Neural crest cell (in vitro differentiated cells): ENCODE measurements around the gene SLIT2. TPM values are rescaled to one million over a fixed set of nuclear protein-coding genes. Genes with fewer than 3 reads are reported as not detected.

Source experiments
- DNase-seq: peaks from one replicate; pipeline ENCODE4 v3.0.0; 2021; ENCODE audit warnings: low read depth, mixed read lengths, low spot score
- H3K27ac Mint-ChIP-seq: one replicate; pipeline ENCODE4 v1.8.0; 2021; ENCODE audit warnings: mild to moderate bottlenecking, mixed read lengths; ENCODE audit not compliant: unreplicated experiment
- H3K27me3 Mint-ChIP-seq: 2 replicates; pipeline ENCODE4 v1.8.0; 2021; ENCODE audit warnings: low read depth, mild to moderate bottlenecking, mixed read lengths
- H3K36me3 Mint-ChIP-seq: 2 replicates; pipeline ENCODE4 v1.8.0; 2021; ENCODE audit warnings: low read depth, mild to moderate bottlenecking, mixed read lengths
- H3K4me1 Mint-ChIP-seq: 2 replicates; pipeline ENCODE4 v1.8.0; 2021; ENCODE audit warnings: mixed read lengths
- H3K4me3 Mint-ChIP-seq: one replicate; pipeline ENCODE4 v1.8.0; 2021; ENCODE audit warnings: mild to moderate bottlenecking, mixed read lengths
- H3K9me3 Mint-ChIP-seq: 2 replicates; pipeline ENCODE4 v1.8.0; 2021; ENCODE audit warnings: mixed read lengths
- CTCF ChIP-seq: fragments of 200-600 bp; sonication (generic); conservative IDR thresholded peaks from 2 replicates; pipeline ENCODE4 v1.5.0; 2021; ENCODE audit warnings: antibody characterized with exemption, mild to moderate bottlenecking
- total RNA-seq: library from RNA; stranded (reverse); gene quantifications from 2 replicates; pipeline ENCODE4 v1.2.1, GENCODE V29; 2021

SLIT2 gene
- total RNA-seq, 1 donor from 2014 or later, result 22.1 TPM

DNA sequence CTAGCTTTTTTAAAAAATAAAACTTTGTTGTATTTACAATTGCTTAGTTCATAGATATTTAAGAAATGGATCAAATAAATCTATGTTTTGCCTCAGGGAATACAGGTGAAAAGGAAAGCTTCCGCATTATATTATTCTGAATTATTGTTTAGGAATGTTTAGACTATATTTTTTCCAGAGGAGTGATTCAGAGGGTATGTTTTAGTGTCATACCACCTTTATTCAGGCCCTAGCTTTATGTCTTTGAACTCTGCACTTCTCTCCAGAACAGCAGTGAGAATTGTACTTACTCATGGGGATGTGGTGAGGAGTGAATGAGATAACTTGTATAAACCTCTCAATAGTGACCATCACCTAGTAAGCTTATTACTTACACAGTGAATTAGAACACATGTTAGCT lies 14.0 kb downstream of the SLIT2 start:
- DNase-seq, result no peak
- Mint-ChIP-seq H3K4me1 (peaks cover 4% of the 10 kb centered on the region), H3K9me3 (no peaks in the 10 kb centered on the region), H3K27ac (no peak overlapping the region), H3K4me3 (no peak overlapping the region), H3K36me3 (peaks cover 3% of the 10 kb centered on the region), H3K27me3 (no peaks in the 10 kb centered on the region)
- no peak for TF ChIP-seq CTCF

DNA sequence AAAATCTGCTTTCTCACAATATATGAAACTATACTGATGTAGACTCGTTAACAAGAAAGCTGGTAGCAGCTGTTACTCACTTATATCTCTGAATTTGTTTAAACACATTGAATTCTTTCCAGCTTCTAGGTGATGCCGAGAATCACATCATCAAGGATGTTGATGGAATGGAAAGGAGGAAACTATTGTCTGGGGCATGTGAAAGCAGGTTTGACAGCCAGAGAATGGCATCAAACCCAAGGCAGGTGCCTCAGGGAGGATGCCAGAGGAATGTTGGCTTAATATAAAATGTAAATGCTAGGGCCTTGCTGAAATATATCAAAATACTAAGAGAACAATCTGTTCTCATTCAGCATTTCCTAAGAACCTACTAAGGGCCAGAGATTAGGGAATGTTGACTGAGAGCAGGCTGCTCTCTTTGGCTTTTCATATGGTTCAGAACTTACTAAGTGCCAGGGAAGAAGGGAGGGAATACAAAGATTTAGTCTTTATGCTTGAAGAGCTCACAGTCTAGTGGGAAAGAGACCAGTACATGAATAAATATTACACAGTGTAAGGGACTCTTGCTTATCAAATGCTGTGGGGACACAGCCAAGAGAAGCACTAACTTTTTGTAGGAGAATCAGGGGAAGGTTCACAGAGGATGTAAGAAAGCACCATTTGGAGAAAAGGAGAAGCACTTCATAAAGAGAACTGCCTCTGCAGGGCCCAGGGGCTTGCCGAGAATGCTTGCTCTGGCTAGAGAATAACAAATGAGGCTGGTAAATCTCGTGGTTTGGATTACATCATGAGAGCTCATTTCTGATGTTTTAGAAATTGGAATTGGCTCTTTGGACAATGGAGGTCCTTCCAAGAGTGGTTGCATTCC lies 14.7 kb downstream of the SLIT2 start:
- H3K36me3 Mint-ChIP-seq, result peaks cover 3% of the 10 kb centered on the region
- H3K27ac Mint-ChIP-seq, result no peak overlapping the region
- no peaks in the 10 kb centered on the region for H3K9me3 Mint-ChIP-seq
- H3K4me1 Mint-ChIP-seq, result peaks cover 4% of the 10 kb centered on the region
- no peaks in the 10 kb centered on the region for H3K27me3 Mint-ChIP-seq
- no peak for TF ChIP-seq CTCF
- no peak for DNase-seq
- no peak overlapping the region for H3K4me3 Mint-ChIP-seq

- no peaks in the 10 kb centered on the region for H3K27me3 Mint-ChIP-seq
- TF ChIP-seq CTCF, result no peak
- no peak for DNase-seq
- no peaks in the 10 kb centered on the region for H3K36me3 Mint-ChIP-seq
- no peak overlapping the region for H3K27ac Mint-ChIP-seq
- H3K9me3 Mint-ChIP-seq, result no peaks in the 10 kb centered on the region
- H3K4me3 Mint-ChIP-seq, result no peak overlapping the region
- H3K4me1 Mint-ChIP-seq, result peaks cover 9% of the 10 kb centered on the region
These were observed 16.3 kb downstream of the SLIT2 start for GRCh38 chr4:20268028-20268427.

DNA sequence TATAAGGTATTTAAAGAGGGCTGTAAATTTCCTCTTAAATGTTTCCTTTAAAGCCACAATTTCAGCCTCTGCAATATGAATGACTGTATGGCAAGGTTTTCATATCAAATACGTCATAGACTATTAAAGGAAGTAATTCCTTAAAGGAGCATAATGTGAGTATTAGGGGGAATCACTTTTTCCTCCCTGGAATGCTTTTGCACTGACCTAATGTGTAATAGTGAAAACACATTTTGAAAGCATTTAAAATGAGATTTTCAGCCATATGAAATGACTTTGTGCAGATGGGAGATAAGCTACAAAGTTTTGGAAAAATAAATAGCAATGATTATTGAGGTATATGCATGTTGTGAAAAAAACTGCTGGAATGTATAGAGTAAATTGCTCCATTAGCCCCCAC lies 17.6 kb downstream of the SLIT2 start:
- no peaks in the 10 kb centered on the region for H3K9me3 Mint-ChIP-seq
- H3K27ac Mint-ChIP-seq, result no peak overlapping the region
- no peak for DNase-seq
- H3K4me1 Mint-ChIP-seq, result peaks cover 17% of the 10 kb centered on the region
- H3K27me3 Mint-ChIP-seq, result no peaks in the 10 kb centered on the region
- TF ChIP-seq CTCF, result no peak
- no peak overlapping the region for H3K4me3 Mint-ChIP-seq
- no peaks in the 10 kb centered on the region for H3K36me3 Mint-ChIP-seq

- no peak for DNase-seq
- Mint-ChIP-seq H3K27me3 (no peaks in the 10 kb centered on the region), H3K4me3 (no peak overlapping the region), H3K9me3 (no peaks in the 10 kb centered on the region), H3K36me3 (no peaks in the 10 kb centered on the region), H3K4me1 (peaks cover 23% of the 10 kb centered on the region), H3K27ac (no peak overlapping the region)
- TF ChIP-seq CTCF, result no peak
These were observed 20.2 kb downstream of the SLIT2 start for GRCh38 chr4:20271950-20272349.
